GM19455 (cell line): Measurements from ENCODE around the gene VTN.

Source experiments
- ATAC-seq: cut with Tn5 transposase; IDR thresholded peaks from one replicate; pipeline ENCODE4 v1.9.1; 2021; ENCODE audit not compliant: unreplicated experiment

VTN gene

GRCh38 chr17:28369684-28370034 is 448 bp downstream of the VTN start:
- ATAC-seq, result no peak

- ATAC-seq, result no peak
These were observed 1.0 kb downstream of the VTN start for GRCh38 chr17:28368915-28369683.

- no peak for ATAC-seq
These were observed 1.7 kb downstream of the VTN start for GRCh38 chr17:28368306-28368831.

- no peak for ATAC-seq
These were observed 2.3 kb downstream of the VTN start for GRCh38 chr17:28367641-28368305.

GRCh38 chr17:28366605-28367004 is 3.5 kb downstream of the VTN start:
- no peak for ATAC-seq

- no peak for ATAC-seq
These were observed 4.6 kb downstream of the VTN start for GRCh38 chr17:28365487-28365886.

- no peak for ATAC-seq
These were observed 5.3 kb downstream of the VTN start, which contains the start of gene SEBOX for GRCh38 chr17:28364665-28365363. SEBOX (minus strand) TSS chr17:28365199; CDS start chr17:28365151, 48 bp downstream.

GRCh38 chr17:28363776-28364650 is 6.1 kb downstream of the VTN start:
- no peak for ATAC-seq

- ATAC-seq, result no peak
These were observed 6.9 kb downstream of the VTN start for GRCh38 chr17:28363186-28363585.

GRCh38 chr17:28357901-28358197 is 12.3 kb downstream of the VTN start:
- ATAC-seq, result no peak

GRCh38 chr17:28357061-28357900 is 12.8 kb downstream of the VTN start, which contains the start of gene POLDIP2:
POLDIP2 (minus strand) TSS chr17:28357527; CDS start chr17:28357448, 79 bp downstream.
- ATAC-seq, result peak; percentile 94

- ATAC-seq, result no peak
These were observed 19.8 kb downstream of the VTN start for GRCh38 chr17:28350271-28350670.

GRCh38 chr17:28348979-28349378 is 21.1 kb downstream of the VTN start:
- no peak for ATAC-seq

GRCh38 chr17:28347261-28347891 is 22.7 kb downstream of the VTN start:
- no peak for ATAC-seq

- ATAC-seq, result no peak
These were observed 23.3 kb downstream of the VTN start for GRCh38 chr17:28346746-28347246.

- ATAC-seq, result no peak
These were observed 23.9 kb downstream of the VTN start for GRCh38 chr17:28346199-28346580.

GRCh38 chr17:28345419-28346198 is 24.5 kb downstream of the VTN start:
- no peak for ATAC-seq

- ATAC-seq, result no peak
These were observed 25.6 kb downstream of the VTN start for GRCh38 chr17:28344435-28344901.
